SU-DHL-6 (cell line): ENCODE measurements around the gene EYA3.

Experiments used
- EZH2phosphoT487 ChIP-seq: fragments of 200-600 bp; sonication (generic), shearing (Covaris generic); conservative IDR thresholded peaks from 2 replicates; pipeline ENCODE4 v1.6.1; 2018; ENCODE audit warnings: mild to moderate bottlenecking, antibody characterized with exemption, low read length, moderate library complexity, mixed read lengths
- TF ChIP-seq, protein P1 (sequence below): fragments of 200-600 bp; sonication (generic); IDR thresholded peaks from one replicate; pipeline ENCODE4 v1.5.1; 2017; ENCODE audit warnings: antibody characterized with exemption, mild to moderate bottlenecking, low read length, moderate library complexity; ENCODE audit not compliant: insufficient read depth, poor library complexity, severe bottlenecking

DNA sequence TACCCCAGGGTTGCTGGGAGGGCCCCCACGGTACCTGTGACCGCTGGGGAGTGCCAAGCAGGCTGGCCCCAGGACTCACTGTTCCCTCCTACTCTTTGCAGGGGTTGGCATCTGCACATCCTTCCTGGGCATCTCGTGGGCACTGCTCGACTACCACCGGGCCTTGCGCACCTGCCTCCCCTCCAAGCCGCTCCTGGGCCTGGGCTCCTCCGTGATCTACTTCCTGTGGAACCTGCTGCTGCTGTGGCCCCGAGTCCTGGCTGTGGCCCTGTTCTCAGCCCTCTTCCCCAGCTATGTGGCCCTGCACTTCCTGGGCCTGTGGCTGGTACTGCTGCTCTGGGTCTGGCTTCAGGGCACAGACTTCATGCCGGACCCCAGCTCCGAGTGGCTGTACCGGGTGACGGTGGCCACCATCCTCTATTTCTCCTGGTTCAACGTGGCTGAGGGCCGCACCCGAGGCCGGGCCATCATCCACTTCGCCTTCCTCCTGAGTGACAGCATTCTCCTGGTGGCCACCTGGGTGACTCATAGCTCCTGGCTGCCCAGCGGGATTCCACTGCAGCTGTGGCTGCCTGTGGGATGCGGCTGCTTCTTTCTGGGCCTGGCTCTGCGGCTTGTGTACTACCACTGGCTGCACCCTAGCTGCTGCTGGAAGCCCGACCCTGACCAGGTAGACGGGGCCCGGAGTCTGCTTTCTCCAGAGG is 121.9 kb downstream of the EYA3 start:
- TF ChIP-seq, protein P1, sequence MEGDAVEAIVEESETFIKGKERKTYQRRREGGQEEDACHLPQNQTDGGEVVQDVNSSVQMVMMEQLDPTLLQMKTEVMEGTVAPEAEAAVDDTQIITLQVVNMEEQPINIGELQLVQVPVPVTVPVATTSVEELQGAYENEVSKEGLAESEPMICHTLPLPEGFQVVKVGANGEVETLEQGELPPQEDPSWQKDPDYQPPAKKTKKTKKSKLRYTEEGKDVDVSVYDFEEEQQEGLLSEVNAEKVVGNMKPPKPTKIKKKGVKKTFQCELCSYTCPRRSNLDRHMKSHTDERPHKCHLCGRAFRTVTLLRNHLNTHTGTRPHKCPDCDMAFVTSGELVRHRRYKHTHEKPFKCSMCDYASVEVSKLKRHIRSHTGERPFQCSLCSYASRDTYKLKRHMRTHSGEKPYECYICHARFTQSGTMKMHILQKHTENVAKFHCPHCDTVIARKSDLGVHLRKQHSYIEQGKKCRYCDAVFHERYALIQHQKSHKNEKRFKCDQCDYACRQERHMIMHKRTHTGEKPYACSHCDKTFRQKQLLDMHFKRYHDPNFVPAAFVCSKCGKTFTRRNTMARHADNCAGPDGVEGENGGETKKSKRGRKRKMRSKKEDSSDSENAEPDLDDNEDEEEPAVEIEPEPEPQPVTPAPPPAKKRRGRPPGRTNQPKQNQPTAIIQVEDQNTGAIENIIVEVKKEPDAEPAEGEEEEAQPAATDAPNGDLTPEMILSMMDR: no peak
- no peak for TF ChIP-seq EZH2phosphoT487
